HFF-Myc (cell line): ENCODE measurements around the gene CACNA2D4.

ENCODE experiments used
- DNase-seq: peaks from one replicate; pipeline ENCODE4 v3.0.0-alpha.2; 2011; ENCODE audit warnings: low read depth; ENCODE audit errors: extremely low read depth
- H3K4me3 ChIP-seq: replicated peaks from 2 replicates; pipeline ENCODE4 v1.5.1; 2011; ENCODE audit warnings: low read depth, mild to moderate bottlenecking, control low read depth, low read length
- TF ChIP-seq, protein P1 (sequence below): IDR thresholded peaks from 2 replicates; pipeline ENCODE4 v1.5.1; 2012; ENCODE audit warnings: mild to moderate bottlenecking, low read depth, low read length, control low read depth; ENCODE audit errors: missing control alignments

Gene CACNA2D4

DNA sequence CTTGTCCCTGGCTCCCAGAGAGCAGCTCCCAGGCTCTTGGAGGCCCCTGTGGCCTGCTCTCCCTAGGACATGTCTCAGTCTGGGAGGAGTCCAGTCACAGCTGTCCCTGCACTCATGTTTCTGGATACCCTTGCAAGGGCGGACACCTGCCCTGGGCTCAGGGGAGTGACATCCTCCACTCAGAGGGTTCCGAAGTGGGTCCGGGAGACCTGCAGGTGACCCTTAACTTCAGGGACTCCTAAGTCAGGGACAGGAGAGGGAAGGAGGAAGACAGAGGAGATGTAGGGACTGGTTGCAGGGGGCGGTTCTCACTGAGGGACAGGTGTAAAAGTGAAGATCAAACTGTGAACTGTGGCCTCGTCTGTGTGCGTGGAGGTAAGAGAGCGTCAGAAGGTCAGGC lies 37.6 kb downstream of the CACNA2D4 start:
- no peak for DNase-seq
- TF ChIP-seq, protein P1, sequence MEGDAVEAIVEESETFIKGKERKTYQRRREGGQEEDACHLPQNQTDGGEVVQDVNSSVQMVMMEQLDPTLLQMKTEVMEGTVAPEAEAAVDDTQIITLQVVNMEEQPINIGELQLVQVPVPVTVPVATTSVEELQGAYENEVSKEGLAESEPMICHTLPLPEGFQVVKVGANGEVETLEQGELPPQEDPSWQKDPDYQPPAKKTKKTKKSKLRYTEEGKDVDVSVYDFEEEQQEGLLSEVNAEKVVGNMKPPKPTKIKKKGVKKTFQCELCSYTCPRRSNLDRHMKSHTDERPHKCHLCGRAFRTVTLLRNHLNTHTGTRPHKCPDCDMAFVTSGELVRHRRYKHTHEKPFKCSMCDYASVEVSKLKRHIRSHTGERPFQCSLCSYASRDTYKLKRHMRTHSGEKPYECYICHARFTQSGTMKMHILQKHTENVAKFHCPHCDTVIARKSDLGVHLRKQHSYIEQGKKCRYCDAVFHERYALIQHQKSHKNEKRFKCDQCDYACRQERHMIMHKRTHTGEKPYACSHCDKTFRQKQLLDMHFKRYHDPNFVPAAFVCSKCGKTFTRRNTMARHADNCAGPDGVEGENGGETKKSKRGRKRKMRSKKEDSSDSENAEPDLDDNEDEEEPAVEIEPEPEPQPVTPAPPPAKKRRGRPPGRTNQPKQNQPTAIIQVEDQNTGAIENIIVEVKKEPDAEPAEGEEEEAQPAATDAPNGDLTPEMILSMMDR = no peak

DNA sequence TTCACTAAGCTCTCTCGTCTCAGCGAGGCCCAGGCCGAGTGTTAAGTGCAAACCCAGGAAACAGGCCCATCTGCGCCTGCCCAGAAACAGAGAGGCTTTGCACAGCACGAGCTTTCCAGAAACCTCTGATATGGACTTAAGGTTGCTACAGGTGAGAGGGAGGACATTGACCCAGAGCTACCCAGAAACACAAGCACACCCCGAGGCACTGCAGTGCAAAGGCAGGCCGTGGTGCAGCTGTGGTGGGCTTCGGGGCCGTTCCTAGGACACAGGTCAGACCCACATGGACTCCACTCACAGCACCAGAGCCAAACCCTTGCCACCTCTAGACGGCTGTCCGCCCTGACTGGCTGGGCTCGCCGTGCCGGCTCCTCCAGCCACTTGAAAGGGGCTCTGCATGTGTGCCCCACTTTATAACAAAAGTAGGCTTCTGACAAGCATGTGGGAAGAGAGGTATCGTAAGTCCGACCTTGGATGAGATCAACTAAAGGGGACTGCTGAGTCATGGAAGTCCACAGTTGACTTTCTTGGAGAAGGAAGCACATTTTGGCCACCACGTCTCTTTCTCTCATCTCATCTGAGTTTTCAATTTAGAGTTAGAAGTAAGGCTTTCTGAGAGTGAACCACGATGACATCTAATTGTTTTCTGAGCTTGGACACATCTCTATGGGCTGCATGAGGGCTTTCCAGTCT lies 38.2 kb downstream of the CACNA2D4 start:
- H3K4me3 ChIP-seq = no peak overlapping the region
- no peak for DNase-seq
- TF ChIP-seq, protein P1 = no peak

More for the DNA sequence above, 37.6 kb downstream of the CACNA2D4 start:
- H3K4me3 ChIP-seq = no peak overlapping the region

DNA sequence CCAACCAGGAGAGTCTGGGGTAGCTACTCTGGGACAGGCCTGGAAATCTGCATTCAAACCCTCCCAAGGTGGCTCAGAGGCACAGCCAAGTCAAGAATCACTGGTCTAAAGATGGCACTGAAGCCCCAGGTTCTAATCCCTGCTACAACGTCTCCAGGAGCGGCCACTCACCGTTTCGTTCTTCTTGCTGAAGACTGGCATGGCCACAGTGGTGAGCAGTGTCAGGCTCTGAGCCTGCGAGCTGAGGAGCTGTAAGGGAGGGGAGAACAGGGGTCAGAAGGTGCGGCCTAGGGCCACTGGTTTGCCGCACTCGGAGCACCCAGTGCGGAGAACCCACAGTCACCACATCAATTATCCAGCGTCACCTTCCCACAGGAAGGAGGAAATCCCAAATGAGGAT lies 38.8 kb downstream of the CACNA2D4 start:
- DNase-seq = no peak
- H3K4me3 ChIP-seq = no peak overlapping the region
- TF ChIP-seq, protein P1 = no peak

DNA sequence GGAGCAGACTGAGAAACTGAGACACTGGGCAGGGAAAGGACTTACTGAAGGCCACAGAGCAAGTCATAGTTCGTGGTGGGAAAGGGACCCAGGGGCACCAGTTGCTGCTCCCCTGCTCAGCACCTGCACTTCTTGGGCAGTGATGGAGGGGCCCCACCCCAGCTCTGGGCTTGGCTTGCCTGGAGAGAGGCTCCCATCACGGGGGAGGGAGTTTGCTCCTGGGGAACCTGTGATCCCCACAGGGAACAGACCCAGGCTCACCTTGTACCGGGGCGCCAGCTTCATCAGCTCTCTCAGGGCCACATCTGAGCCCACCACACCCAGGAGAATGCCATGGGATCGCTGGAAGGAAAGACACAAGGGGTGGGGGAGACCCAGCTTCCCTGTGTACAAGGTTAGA lies 39.8 kb downstream of the CACNA2D4 start:
- no peak overlapping the region for H3K4me3 ChIP-seq
- TF ChIP-seq, protein P1 = no peak
- no peak for DNase-seq

DNA sequence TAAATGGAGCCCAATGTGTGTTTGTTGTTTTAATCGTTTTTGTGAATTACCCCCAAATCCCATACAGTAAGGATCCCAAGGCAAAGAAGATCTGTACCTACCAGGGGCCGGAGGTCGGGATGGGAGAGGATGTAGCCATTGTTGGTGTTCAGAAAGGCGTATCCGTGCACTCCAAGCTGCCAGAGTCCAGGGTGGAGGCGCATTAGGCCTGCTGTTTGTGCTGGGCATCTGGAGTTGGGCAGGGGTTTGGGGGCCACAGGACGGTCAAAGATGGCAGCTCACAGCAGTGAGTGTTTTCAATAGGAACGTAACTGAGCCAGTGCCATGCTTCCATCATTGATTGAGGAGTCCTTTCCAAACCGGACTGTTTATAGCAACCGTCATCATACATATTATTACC lies 40.2 kb downstream of the CACNA2D4 start:
- no peak overlapping the region for H3K4me3 ChIP-seq
- TF ChIP-seq, protein P1 = no peak
- DNase-seq = no peak

DNA sequence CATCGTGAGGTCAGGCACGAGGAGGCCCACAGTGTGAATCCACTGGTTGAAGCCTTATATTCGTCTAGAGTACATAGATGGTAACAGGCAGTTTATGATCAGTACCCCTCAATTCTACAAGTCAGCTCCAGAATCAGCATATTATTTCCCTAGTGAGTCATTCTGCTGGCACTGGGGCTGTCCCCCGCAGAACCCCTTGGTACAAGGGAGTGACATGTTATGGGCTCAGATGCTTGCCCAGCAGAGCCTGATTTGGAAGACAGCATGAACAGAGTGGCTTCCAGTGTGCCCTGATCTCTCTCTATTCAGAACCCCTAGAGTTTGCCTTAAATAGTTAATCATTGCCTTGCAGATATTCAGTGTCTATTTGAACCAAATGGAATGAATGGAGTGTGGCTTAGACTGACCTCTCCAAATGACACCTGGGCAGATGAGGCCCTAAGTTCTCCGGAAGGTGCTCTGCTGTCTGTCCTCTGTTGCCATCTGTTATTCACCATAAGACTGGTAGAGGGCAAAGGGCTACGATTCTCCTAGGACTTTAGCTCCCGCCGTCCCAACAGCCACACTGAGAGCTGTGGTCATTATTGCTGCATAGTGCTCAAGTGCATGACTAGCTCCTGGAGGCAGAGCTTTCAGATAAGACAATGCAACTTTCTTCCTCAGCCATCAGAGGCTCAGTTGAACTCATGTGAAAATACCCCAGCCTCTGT lies 41.1 kb downstream of the CACNA2D4 start:
- no peak overlapping the region for H3K4me3 ChIP-seq
- no peak for DNase-seq
- TF ChIP-seq, protein P1 = no peak
